Activated CD4-positive, alpha-beta T cell treated with anti-CD3 and anti-CD28 coated beads for 1 hour (primary cell): ENCODE measurements around the gene DAGLA.
A peak's percentile ranks its signal among the peaks of the same experiment; 100 is the strongest.

Experiments used
- DNase-seq: peaks from one replicate; pipeline ENCODE4 v3.0.0-alpha.2; 2020

DAGLA gene

GRCh38 chr11:61691380-61692156 is 11.4 kb downstream of the DAGLA start:
- DNase-seq: no peak

GRCh38 chr11:61693922-61694601 is 13.9 kb downstream of the DAGLA start:
- DNase-seq: no peak

GRCh38 chr11:61694602-61694939 is 14.4 kb downstream of the DAGLA start:
- DNase-seq: no peak

- no peak for DNase-seq
These were observed 14.9 kb downstream of the DAGLA start for GRCh38 chr11:61694946-61695706.

GRCh38 chr11:61695917-61696316 is 15.7 kb downstream of the DAGLA start:
- peak; percentile 88 for DNase-seq

- no peak for DNase-seq
These were observed 16.4 kb downstream of the DAGLA start for GRCh38 chr11:61696602-61697001.

GRCh38 chr11:61697078-61697502 is 16.9 kb downstream of the DAGLA start:
- no peak for DNase-seq

- DNase-seq: no peak
These were observed 17.6 kb downstream of the DAGLA start for GRCh38 chr11:61697764-61698163.

GRCh38 chr11:61698173-61698948 is 18.2 kb downstream of the DAGLA start:
- DNase-seq: no peak

GRCh38 chr11:61699737-61700160 is 19.6 kb downstream of the DAGLA start:
- DNase-seq: no peak

GRCh38 chr11:61700212-61700611 is 20.0 kb downstream of the DAGLA start:
- DNase-seq: no peak

GRCh38 chr11:61700720-61701119 is 20.5 kb downstream of the DAGLA start:
- no peak for DNase-seq

- no peak for DNase-seq
These were observed 21.2 kb downstream of the DAGLA start for GRCh38 chr11:61701242-61701886.

- DNase-seq: no peak
These were observed 22.6 kb downstream of the DAGLA start for GRCh38 chr11:61702701-61703312.

- DNase-seq: no peak
These were observed 24.6 kb downstream of the DAGLA start for GRCh38 chr11:61704838-61705237.

- DNase-seq: no peak
These were observed 26.5 kb downstream of the DAGLA start for GRCh38 chr11:61706452-61707400.

GRCh38 chr11:61707574-61707973 is 27.4 kb downstream of the DAGLA start:
- no peak for DNase-seq

- no peak for DNase-seq
These were observed 28.9 kb downstream of the DAGLA start for GRCh38 chr11:61709110-61709509.

GRCh38 chr11:61709572-61709971 is 29.4 kb downstream of the DAGLA start:
- no peak for DNase-seq

GRCh38 chr11:61710019-61710418 is 29.8 kb downstream of the DAGLA start:
- DNase-seq: no peak

GRCh38 chr11:61711037-61711436 is 30.8 kb downstream of the DAGLA start:
- no peak for DNase-seq
